KMS-11 (cell line): ENCODE data around the gene USH2A.

Experiments
- H2AFZ ChIP-seq: fragments of 200-600 bp; sonication (generic); 2 replicates; pipeline ENCODE4 v1.6.1; 2016; ENCODE audit warnings: antibody characterized with exemption, mixed run types, low read depth
- H3K27ac ChIP-seq: fragments of 200-600 bp; sonication (generic); 2 replicates; pipeline ENCODE4 v1.6.1; 2016; ENCODE audit warnings: mild to moderate bottlenecking, mixed run types
- H3K27me3 ChIP-seq: fragments of 200-600 bp; sonication (generic); 2 replicates; pipeline ENCODE4 v1.6.1; 2017; ENCODE audit warnings: mild to moderate bottlenecking, low read depth, mixed run types, moderate library complexity; ENCODE audit not compliant: insufficient read depth
- H3K36me3 ChIP-seq: fragments of 200-600 bp; sonication (generic); 2 replicates; pipeline ENCODE4 v1.6.1; 2017; ENCODE audit warnings: mild to moderate bottlenecking, mixed run types; ENCODE audit not compliant: insufficient read depth
- H3K4me1 ChIP-seq: fragments of 200-600 bp; sonication (generic); 2 replicates; pipeline ENCODE4 v1.6.1; 2016; ENCODE audit warnings: mild to moderate bottlenecking, low read depth, mixed run types; ENCODE audit not compliant: poor library complexity, severe bottlenecking
- H3K4me2 ChIP-seq: fragments of 200-600 bp; sonication (generic); 2 replicates; pipeline ENCODE4 v1.7.0; 2016; ENCODE audit warnings: mild to moderate bottlenecking, mixed run types
- H3K4me3 ChIP-seq: fragments of 200-600 bp; sonication (generic); IDR thresholded peaks from 2 replicates; pipeline ENCODE4 v1.6.1; 2017; ENCODE audit warnings: low read depth, low read length, mixed read lengths; ENCODE audit not compliant: insufficient read depth
- H3K79me2 ChIP-seq: fragments of 200-600 bp; sonication (generic); 2 replicates; pipeline ENCODE4 v1.6.1; 2016; ENCODE audit warnings: low read depth, mixed run types; ENCODE audit not compliant: insufficient read depth
- H3K9ac ChIP-seq: fragments of 200-600 bp; sonication (generic); 2 replicates; pipeline ENCODE4 v1.6.1; 2016; ENCODE audit warnings: mild to moderate bottlenecking, mixed run types
- H4K20me1 ChIP-seq: fragments of 200-600 bp; sonication (generic); 2 replicates; pipeline ENCODE4 v1.6.1; 2016; ENCODE audit warnings: mild to moderate bottlenecking, mixed run types; ENCODE audit not compliant: insufficient read depth
- TF ChIP-seq, protein P1 (sequence below): fragments of 200-600 bp; sonication (generic); conservative IDR thresholded peaks from 2 replicates; pipeline ENCODE4 v1.6.1; 2017; ENCODE audit warnings: low read depth, mild to moderate bottlenecking, antibody characterized with exemption, low read length, moderate library complexity, mixed read lengths

Gene USH2A

GRCh38 chr1:216323344-216323743, 99.9 kb downstream of the USH2A start:
- no peak overlapping the region for H3K4me2 ChIP-seq
- H3K4me3 ChIP-seq: no peak overlapping the region
- H4K20me1 ChIP-seq: no peaks in the 10 kb centered on the region
- H3K27me3 ChIP-seq: no peaks in the 10 kb centered on the region
- no peaks in the 10 kb centered on the region for H3K4me1 ChIP-seq
- no peak overlapping the region for H3K9ac ChIP-seq
- H3K27ac ChIP-seq: no peak overlapping the region
- H3K36me3 ChIP-seq: no peaks in the 10 kb centered on the region
- no peak overlapping the region for H2AFZ ChIP-seq
- H3K79me2 ChIP-seq: no peaks in the 10 kb centered on the region
- TF ChIP-seq, protein P1, sequence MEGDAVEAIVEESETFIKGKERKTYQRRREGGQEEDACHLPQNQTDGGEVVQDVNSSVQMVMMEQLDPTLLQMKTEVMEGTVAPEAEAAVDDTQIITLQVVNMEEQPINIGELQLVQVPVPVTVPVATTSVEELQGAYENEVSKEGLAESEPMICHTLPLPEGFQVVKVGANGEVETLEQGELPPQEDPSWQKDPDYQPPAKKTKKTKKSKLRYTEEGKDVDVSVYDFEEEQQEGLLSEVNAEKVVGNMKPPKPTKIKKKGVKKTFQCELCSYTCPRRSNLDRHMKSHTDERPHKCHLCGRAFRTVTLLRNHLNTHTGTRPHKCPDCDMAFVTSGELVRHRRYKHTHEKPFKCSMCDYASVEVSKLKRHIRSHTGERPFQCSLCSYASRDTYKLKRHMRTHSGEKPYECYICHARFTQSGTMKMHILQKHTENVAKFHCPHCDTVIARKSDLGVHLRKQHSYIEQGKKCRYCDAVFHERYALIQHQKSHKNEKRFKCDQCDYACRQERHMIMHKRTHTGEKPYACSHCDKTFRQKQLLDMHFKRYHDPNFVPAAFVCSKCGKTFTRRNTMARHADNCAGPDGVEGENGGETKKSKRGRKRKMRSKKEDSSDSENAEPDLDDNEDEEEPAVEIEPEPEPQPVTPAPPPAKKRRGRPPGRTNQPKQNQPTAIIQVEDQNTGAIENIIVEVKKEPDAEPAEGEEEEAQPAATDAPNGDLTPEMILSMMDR: no peak

DNA sequence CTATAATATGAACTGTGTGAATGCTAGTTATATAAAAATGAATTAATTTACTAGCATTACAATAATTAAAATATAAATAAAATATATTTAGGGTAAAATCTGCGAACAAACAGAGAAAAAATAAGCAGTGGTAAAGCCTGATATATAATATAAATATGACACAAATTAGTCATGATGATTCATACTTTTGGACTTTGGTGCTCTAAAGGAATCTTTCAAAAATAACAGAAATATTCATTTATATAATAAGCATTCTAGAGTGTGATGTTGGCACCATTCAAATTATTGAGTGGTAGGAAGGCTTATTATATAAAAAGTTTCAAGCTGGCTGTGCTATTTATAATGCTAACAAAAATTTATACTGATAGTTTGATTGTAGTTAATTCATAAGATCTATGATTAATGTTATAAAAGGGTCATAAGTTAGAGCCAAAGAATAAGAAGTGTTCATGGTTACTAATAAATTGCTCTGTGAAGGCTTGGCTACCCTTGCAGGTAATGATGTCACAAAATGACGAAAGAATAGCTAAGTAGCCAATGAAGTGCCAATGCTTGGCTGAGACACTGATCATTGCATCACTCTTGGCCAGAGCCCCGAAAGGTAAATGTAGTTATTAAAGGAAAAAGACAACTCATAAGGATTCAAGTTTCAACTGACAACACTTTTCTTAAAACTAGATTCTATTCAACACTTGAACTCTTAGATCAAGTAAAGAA, 108.7 kb downstream of the USH2A start:
- no peak overlapping the region for H3K27ac ChIP-seq
- no peaks in the 10 kb centered on the region for H3K79me2 ChIP-seq
- no peaks in the 10 kb centered on the region for H3K4me1 ChIP-seq
- no peak overlapping the region for H2AFZ ChIP-seq
- no peak overlapping the region for H3K4me2 ChIP-seq
- no peak overlapping the region for H3K4me3 ChIP-seq
- H4K20me1 ChIP-seq: no peaks in the 10 kb centered on the region
- H3K9ac ChIP-seq: no peak overlapping the region
- TF ChIP-seq, protein P1: no peak
- no peaks in the 10 kb centered on the region for H3K27me3 ChIP-seq
- H3K36me3 ChIP-seq: no peaks in the 10 kb centered on the region

- no peaks in the 10 kb centered on the region for H3K27me3 ChIP-seq
- H3K36me3 ChIP-seq: no peaks in the 10 kb centered on the region
- H3K4me2 ChIP-seq: no peak overlapping the region
- H3K27ac ChIP-seq: no peak overlapping the region
- TF ChIP-seq, protein P1: peak; percentile 30; the same call in 1 of the 2 replicates
- H3K4me3 ChIP-seq: no peak overlapping the region
- H3K9ac ChIP-seq: no peak overlapping the region
- H4K20me1 ChIP-seq: no peaks in the 10 kb centered on the region
- H3K79me2 ChIP-seq: no peaks in the 10 kb centered on the region
- no peak overlapping the region for H2AFZ ChIP-seq
- H3K4me1 ChIP-seq: no peaks in the 10 kb centered on the region
These were observed 112.5 kb downstream of the USH2A start for GRCh38 chr1:216310776-216311175.

DNA sequence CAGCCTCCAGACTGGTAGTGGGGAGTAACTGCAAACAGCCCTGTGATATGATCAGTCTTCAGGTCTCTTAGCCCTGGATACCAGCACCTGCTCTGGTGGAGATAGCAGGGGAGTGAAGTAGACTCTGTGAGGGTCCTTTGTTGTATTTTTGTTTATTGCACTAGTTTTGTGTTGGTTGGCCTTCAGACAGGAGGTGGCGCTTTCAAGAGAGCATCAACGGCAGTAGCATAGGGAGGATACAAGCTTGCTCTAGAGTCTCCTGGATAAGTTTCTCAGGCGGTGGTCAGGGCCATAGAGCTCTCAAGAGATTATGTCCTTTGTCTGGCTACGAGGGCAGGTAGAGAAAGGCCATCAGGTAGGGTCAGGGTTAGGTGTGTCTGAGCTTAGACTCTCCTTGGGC, 116.4 kb downstream of the USH2A start:
- TF ChIP-seq, protein P1: no peak
- no peak overlapping the region for H3K9ac ChIP-seq
- H3K27ac ChIP-seq: no peak overlapping the region
- no peak overlapping the region for H3K4me3 ChIP-seq
- no peak overlapping the region for H2AFZ ChIP-seq
- no peaks in the 10 kb centered on the region for H3K4me1 ChIP-seq
- H3K79me2 ChIP-seq: no peaks in the 10 kb centered on the region
- no peak overlapping the region for H3K4me2 ChIP-seq
- H4K20me1 ChIP-seq: no peaks in the 10 kb centered on the region
- no peaks in the 10 kb centered on the region for H3K36me3 ChIP-seq
- no peaks in the 10 kb centered on the region for H3K27me3 ChIP-seq
